H1 (cell line): Measurements from ENCODE around the gene ITPR1. TPM values are rescaled to one million over a fixed set of nuclear protein-coding genes. Genes with fewer than 3 reads are reported as not detected.

Experiments
- CTCF ChIA-PET: fragments of 300-600 bp; sonication (Branson Sonifier 250); formaldehyde crosslinking; loops from one replicate; lab custom pipeline; 2021; ENCODE audit not compliant: partially characterized antibody; lab: Charles Lee
- POLR2A ChIA-PET: fragments of 300-600 bp; sonication (Branson Sonifier 250); formaldehyde crosslinking; loops from one replicate; lab custom pipeline; 2021; ENCODE audit warnings: inconsistent platforms; ENCODE audit not compliant: partially characterized antibody; lab: Charles Lee
- DNase-seq, 2 experiments: peaks; one replicate each; pipeline versions ENCODE4 v3.0.0 to v3.0.0-alpha.2; 2010 to 2022; ENCODE audit warnings: low spot score in 2 of 2, low read depth in 1 of 2, mixed read lengths in 1 of 2
- FAIRE-seq: peaks from 2 replicates; lab custom pipeline; 2011; peaks lifted over from hg19 to GRCh38; lab: Jason Lieb, UNC
- H2AFZ ChIP-seq: 2 replicates; pipeline ENCODE4 v1.8.1; 2012; ENCODE audit warnings: low read length, inconsistent platforms
- H2AK5ac ChIP-seq: 2 replicates; pipeline ENCODE4 v1.6.1; 2013; ENCODE audit warnings: low read depth, low read length
- H2BK120ac ChIP-seq: replicated peaks from 2 replicates; pipeline ENCODE3; 2013; ENCODE audit warnings: low read depth, low read length, inconsistent platforms
- H2BK12ac ChIP-seq: 2 replicates; pipeline ENCODE4 v1.6.1; 2013; ENCODE audit warnings: low read depth, low read length
- H2BK15ac ChIP-seq: 2 replicates; pipeline ENCODE4 v1.6.1; 2013; ENCODE audit warnings: low read length
- H2BK20ac ChIP-seq: 2 replicates; pipeline ENCODE4 v1.6.1; 2013; ENCODE audit warnings: low read length
- H2BK5ac ChIP-seq: 2 replicates; pipeline ENCODE4 v1.6.1; 2013; ENCODE audit warnings: low read depth, low read length
- H3K14ac ChIP-seq: 2 replicates; pipeline ENCODE4 v1.6.1; 2013; ENCODE audit warnings: inconsistent platforms; ENCODE audit not compliant: insufficient read length
- H3K18ac ChIP-seq: 2 replicates; pipeline ENCODE4 v1.6.1; 2013; ENCODE audit warnings: low read length; ENCODE audit errors: extremely low read depth
- H3K23ac ChIP-seq: 2 replicates; pipeline ENCODE4 v1.6.1; 2013; ENCODE audit warnings: inconsistent platforms; ENCODE audit not compliant: insufficient read length
- H3K23me2 ChIP-seq: 2 replicates; pipeline ENCODE4 v1.6.1; 2013; ENCODE audit warnings: low read depth, low read length
- H3K27ac ChIP-seq: 2 replicates; pipeline ENCODE4 v1.6.1; 2011; ENCODE audit warnings: low read depth, low read length, inconsistent platforms
- H3K27me3 ChIP-seq, 4 experiments: replicated peaks in 1 of 4; 1 replicate in 1 of 4; 2 replicates in 3 of 4; pipeline versions ENCODE4 v1.6.1 to v1.8.1; 2011 to 2013; ENCODE audit warnings: low read length in 3 of 4, mild to moderate bottlenecking in 3 of 4, inconsistent platforms in 2 of 4, mixed read lengths in 2 of 4, moderate library complexity in 1 of 4; ENCODE audit not compliant: control insufficient read depth in 3 of 4, insufficient read depth in 3 of 4; ENCODE audit errors: extremely low read depth in 1 of 4
- H3K36me3 ChIP-seq, 4 experiments: 2 replicates each; pipeline versions ENCODE4 v1.6.1 to v1.8.1; 2011 to 2013; ENCODE audit warnings: mild to moderate bottlenecking in 4 of 4, low read length in 3 of 4, moderate library complexity in 2 of 4, control low read depth in 1 of 4, inconsistent platforms in 1 of 4; ENCODE audit not compliant: insufficient read depth in 4 of 4, control insufficient read depth in 2 of 4
- H3K4ac ChIP-seq: replicated peaks from 2 replicates; pipeline ENCODE3; 2013; ENCODE audit warnings: low read length, low read depth, mixed read lengths, inconsistent platforms; ENCODE audit not compliant: insufficient read length
- H3K4me1 ChIP-seq, 4 experiments: replicated peaks in 1 of 4; 1 replicate in 1 of 4; 2 replicates in 3 of 4; pipeline versions ENCODE4 v1.6.1 to v1.8.1; 2011 to 2013; ENCODE audit warnings: low read length in 3 of 4, inconsistent platforms in 2 of 4, mixed read lengths in 1 of 4; ENCODE audit not compliant: insufficient read depth in 4 of 4, control insufficient read depth in 3 of 4
- H3K4me2 ChIP-seq, 2 experiments: 2 replicates each; pipeline versions ENCODE4 v1.6.1 to v1.8.1; 2011 to 2013; ENCODE audit warnings: low read depth in 2 of 2, low read length in 2 of 2, control low read depth in 1 of 2, inconsistent platforms in 1 of 2, mild to moderate bottlenecking in 1 of 2; ENCODE audit not compliant: insufficient read depth in 1 of 2
- H3K4me3 ChIP-seq, 4 experiments: fragments of 200-600, 300-600 bp in 1 of 4; sonication (generic), shearing (Covaris generic), sonication (Bioruptor Twin) in 1 of 4; 2 replicates each; pipeline versions ENCODE4 v1.5.1 to v1.8.1; 2011 to 2016; ENCODE audit warnings: low read length in 4 of 4, low read depth in 3 of 4, control low read depth in 2 of 4, inconsistent platforms in 2 of 4, mild to moderate bottlenecking in 2 of 4, mixed read lengths in 1 of 4, moderate library complexity in 1 of 4; ENCODE audit not compliant: insufficient read depth in 2 of 4; ENCODE audit errors: extremely low read depth in 1 of 4
- H3K56ac ChIP-seq: replicated peaks from 2 replicates; pipeline ENCODE3; 2013; ENCODE audit warnings: low read depth, mild to moderate bottlenecking, mixed read lengths, low read length, inconsistent platforms; ENCODE audit not compliant: insufficient read length
- H3K79me1 ChIP-seq: 2 replicates; pipeline ENCODE4 v1.6.1; 2013; ENCODE audit warnings: low read depth, low read length, control low read depth
- H3K79me2 ChIP-seq, 2 experiments: 2 replicates each; pipeline versions ENCODE4 v1.6.1 to v1.8.1; 2012 to 2013; ENCODE audit warnings: low read length in 2 of 2, mild to moderate bottlenecking in 2 of 2, inconsistent platforms in 1 of 2; ENCODE audit not compliant: insufficient read depth in 2 of 2, control insufficient read depth in 1 of 2
- H3K9ac ChIP-seq, 4 experiments: replicated peaks in 1 of 4; 1 replicate in 1 of 4; 2 replicates in 3 of 4; pipeline versions ENCODE4 v1.6.1 to v1.8.1; 2011 to 2013; ENCODE audit warnings: low read depth in 3 of 4, low read length in 3 of 4, control low read depth in 2 of 4, mild to moderate bottlenecking in 2 of 4, moderate library complexity in 2 of 4, inconsistent platforms in 1 of 4; ENCODE audit errors: extremely low read depth in 1 of 4
- H3K9me3 ChIP-seq, 2 experiments: 2 replicates each; pipeline versions ENCODE4 v1.6.1 to v1.8.1; 2012 to 2013; ENCODE audit warnings: mild to moderate bottlenecking in 2 of 2, moderate library complexity in 2 of 2, control low read depth in 1 of 2, inconsistent platforms in 1 of 2, low read depth in 1 of 2, low read length in 1 of 2, mixed read lengths in 1 of 2; ENCODE audit not compliant: insufficient read depth in 2 of 2
- H4K20me1 ChIP-seq, 2 experiments: replicated peaks in 1 of 2; 2 replicates each; pipeline versions ENCODE3 to v1.8.1; 2011 to 2013; ENCODE audit warnings: inconsistent platforms in 2 of 2, low read length in 2 of 2, mild to moderate bottlenecking in 1 of 2; ENCODE audit not compliant: insufficient read depth in 2 of 2, control insufficient read depth in 1 of 2
- H4K5ac ChIP-seq: 2 replicates; pipeline ENCODE4 v1.6.1; 2013; ENCODE audit warnings: low read length, low read depth, mixed read lengths, inconsistent platforms; ENCODE audit not compliant: insufficient read length
- H4K8ac ChIP-seq: 2 replicates; pipeline ENCODE4 v1.8.0; 2013; ENCODE audit warnings: mild to moderate bottlenecking, moderate library complexity, low read length, inconsistent platforms; ENCODE audit not compliant: insufficient read depth; ENCODE audit errors: extremely low read depth
- H4K91ac ChIP-seq: replicated peaks from 2 replicates; pipeline ENCODE3; 2013; ENCODE audit warnings: low read length, mixed read lengths, inconsistent platforms; ENCODE audit not compliant: insufficient read length
- CHD2 ChIP-seq: IDR thresholded peaks from 2 replicates; pipeline ENCODE4 v1.6.1; 2012; ENCODE audit warnings: low read length, improper control_type of control experiment
- KDM5A ChIP-seq: fragments of 200-600 bp; IDR thresholded peaks from 2 replicates; pipeline ENCODE4 v1.7.1; 2012; ENCODE audit warnings: mild to moderate bottlenecking, low read length, inconsistent platforms, mixed read lengths
- MAX ChIP-seq: IDR thresholded peaks from 2 replicates; pipeline ENCODE4 v1.6.1; 2012; ENCODE audit warnings: inconsistent platforms
- RFX5 ChIP-seq: IDR thresholded peaks from 2 replicates; pipeline ENCODE4 v1.6.1; 2011; ENCODE audit warnings: low read depth, low read length, improper control_type of control experiment, borderline replicate concordance
- SIX5 ChIP-seq: IDR thresholded peaks from 2 replicates; pipeline ENCODE4 v1.6.1; 2011; ENCODE audit warnings: mild to moderate bottlenecking, low read depth, low read length
- SP1 ChIP-seq: IDR thresholded peaks from 2 replicates; pipeline ENCODE4 v1.6.1; 2011; ENCODE audit warnings: low read depth, low read length
- TAF7 ChIP-seq: optimal IDR thresholded peaks from 2 replicates; pipeline ENCODE3; 2011; ENCODE audit warnings: low read depth, mild to moderate bottlenecking, inconsistent platforms, low read length, moderate library complexity, borderline replicate concordance
- ZNF274 ChIP-seq: IDR thresholded peaks from 2 replicates; pipeline ENCODE4 v1.7.0; 2012; ENCODE audit warnings: low read length, borderline replicate concordance; ENCODE audit errors: extremely low read depth
- WGBS, 2 experiments: shearing (Covaris generic) in 1 of 2; methylation state at CpG; one replicate each; pipeline versions ENCODE4 v1.1.6 to v1.1.7; 2013 to 2015; ENCODE audit warnings: low lambda C conversion rate in 2 of 2, mixed read lengths in 2 of 2, inconsistent platforms in 1 of 2, low coverage in 1 of 2, missing lambda C conversion rate in 1 of 2; ENCODE audit not compliant: insufficient replicate concordance in 2 of 2, insufficient coverage in 1 of 2, insufficient read length in 1 of 2; ENCODE audit errors: extremely low coverage in 1 of 2, missing lambda C conversion rate in 1 of 2; 5-methylcytosine and 5-hydroxymethylcytosine counted together
- polyA plus RNA-seq, 7 experiments: library from polyadenylated mRNA; depleted of rRNA in 3 of 7; stranded (reverse) in 5 of 7; unstranded in 2 of 7; fragments of >200 nt in 5 of 7; fragments of 200-250 nt in 2 of 7; gene quantifications; 1 replicate in 5 of 7; 2 replicates in 1 of 7; 4 replicates in 1 of 7; pipeline versions ENCODE4 v1.2.1 to v1.2.3, GENCODE V29; 2011 to 2013; ENCODE audit warnings: missing spikeins in 2 of 7, mixed read lengths in 2 of 7
- total RNA-seq: library from RNA; stranded (reverse); fragmentation: NEBNext Ultra II Directional; extraction: Animal tissue kit (Norgen Biotek cat#: 25700); gene quantifications from 2 replicates; pipeline ENCODE4 v1.2.1, GENCODE V29; 2021

The ITPR1 gene
- total and polyA plus RNA-seq, 2 of the 8 experiments (the other 6 are each of a cell fraction or from before 2014, with no cell fraction given), result 2.5 to 16.3 TPM

GRCh38 chr3:4582624-4583023, 89.5 kb downstream of the ITPR1 start:
- TF ChIP-seq SIX5, result no peak
- no peak for TF ChIP-seq KDM5A
- TF ChIP-seq MAX, result no peak
- TF ChIP-seq SP1, result no peak
- TF ChIP-seq TAF7, result no peak
- no peak for TF ChIP-seq RFX5
- TF ChIP-seq CHD2, result no peak
- TF ChIP-seq ZNF274, result no peak
- no peak overlapping the region for H3K18ac ChIP-seq
- no peak overlapping the region for H3K9ac ChIP-seq
- H3K56ac ChIP-seq, result no peak overlapping the region
- H3K4ac ChIP-seq, result no peak overlapping the region
- no peak overlapping the region for H3K23ac ChIP-seq
- no peak overlapping the region for H3K27ac ChIP-seq
- peaks cover 0 to 5% (median 0%) of the 10 kb centered on the region in 4 experiments; a peak in 3 of 7 replicates for H3K4me1 ChIP-seq
- no peaks in the 10 kb centered on the region for H3K27me3 ChIP-seq
- H2BK20ac ChIP-seq, result no peak overlapping the region
- no peaks in the 10 kb centered on the region for H3K36me3 ChIP-seq
- H3K23me2 ChIP-seq, result no peaks in the 10 kb centered on the region
- FAIRE-seq (no peak), DNase-seq (no peak)
- H2AFZ ChIP-seq, result no peak overlapping the region
- no peak overlapping the region for H2BK5ac ChIP-seq
- H4K91ac ChIP-seq, result no peak overlapping the region
- no peak overlapping the region for H2BK15ac ChIP-seq
- H4K20me1 ChIP-seq, result no peaks in the 10 kb centered on the region
- no peaks in the 10 kb centered on the region for H3K9me3 ChIP-seq
- no peak overlapping the region for H3K4me3 ChIP-seq
- no peaks in the 10 kb centered on the region for H3K79me2 ChIP-seq
- H2AK5ac ChIP-seq, result no peak overlapping the region
- 78% methylated on average over 3 of the region's 3 CpGs; no CpG with 5 or more reads in 1 of the 2 experiments for WGBS, 2 experiments
- H3K4me2 ChIP-seq, result no peak overlapping the region
- no peaks in the 10 kb centered on the region for H3K79me1 ChIP-seq
- no peak overlapping the region for H3K14ac ChIP-seq
- H4K5ac ChIP-seq, result no peak overlapping the region
- POLR2A ChIA-PET, result interaction anchor here (0.6 kb wide), 1 partner anchor 227 kb away, joined by 3 read pairs; no protein-coding TSS in a partner anchor
- no peak overlapping the region for H2BK12ac ChIP-seq
- H2BK120ac ChIP-seq, result no peak overlapping the region
- H4K8ac ChIP-seq, result no peak overlapping the region
- CTCF ChIA-PET, result interaction anchor here (0.6 to 2.2 kb wide), 5 partner anchors 10 to 248 kb away, joined by 3 to 7 read pairs (median 4); no protein-coding TSS in a partner anchor
